Peyer's patch (tissue), 4 donors: ENCODE data around the gene DNAJB12. TPM values are rescaled to one million over a fixed set of nuclear protein-coding genes. Genes with fewer than 3 reads are reported as not detected.

ENCODE experiments used
- DNase-seq, 3 donors: peaks; one replicate each; pipeline ENCODE4 v3.0.0-alpha.2; 2017 to 2019
- H3K27ac ChIP-seq, 4 donors: fragments of 200-600 bp; sonication (generic); one replicate each; pipeline ENCODE4 v1.5.1; 2016 to 2019
- H3K27me3 ChIP-seq, 2 donors: fragments of 200-600 bp; sonication (generic); one replicate each; pipeline ENCODE4 v1.5.1; 2019
- H3K36me3 ChIP-seq, 3 donors: fragments of 200-600 bp; sonication (generic); one replicate each; pipeline ENCODE4 v1.5.1; 2016 to 2019
- H3K4me1 ChIP-seq, 4 donors: fragments of 200-600 bp; sonication (generic); one replicate each; pipeline ENCODE4 v1.5.1; 2016 to 2019
- H3K4me3 ChIP-seq, 4 donors: fragments of 200-600 bp; sonication (generic); 1 replicate in 3 of 4; 2 replicates in 1 of 4; pipeline ENCODE4 v1.5.1; 2016 to 2019; ENCODE audit warnings: mild to moderate bottlenecking in 1 of 4
- H3K9me3 ChIP-seq, 4 donors: fragments of 200-600 bp; sonication (generic); one replicate each; pipeline ENCODE4 v1.5.1; 2016 to 2019; ENCODE audit warnings: mild to moderate bottlenecking in 1 of 4
- POLR2A ChIP-seq, 2 donors: fragments of 450-650 bp; IDR thresholded peaks; one replicate each; pipeline ENCODE4 v1.5.1; 2017; ENCODE audit warnings: antibody characterized with exemption in 2 of 2, mild to moderate bottlenecking in 2 of 2, moderate library complexity in 2 of 2
- total RNA-seq, 4 donors: library from RNA; depleted of rRNA; stranded (reverse); fragments of >200 nt; gene quantifications; one replicate each; pipeline ENCODE4 v1.1.0, GENCODE V29; 2016
- TF ChIP-seq, protein P1 (sequence below), 6 experiments: fragments of 450-650 bp in 4 of 6; fragments of 200-600 bp in 2 of 6; sonication (generic) in 1 of 6; IDR thresholded peaks; one replicate each; pipeline ENCODE4 v1.5.1; 2017 to 2019; ENCODE audit warnings: antibody characterized with exemption in 6 of 6, mild to moderate bottlenecking in 3 of 6, moderate library complexity in 1 of 6

The DNAJB12 gene
- total RNA-seq, 4 donors from 2014 or later: 33.0 to 54.1 (median 47.2) TPM

DNA sequence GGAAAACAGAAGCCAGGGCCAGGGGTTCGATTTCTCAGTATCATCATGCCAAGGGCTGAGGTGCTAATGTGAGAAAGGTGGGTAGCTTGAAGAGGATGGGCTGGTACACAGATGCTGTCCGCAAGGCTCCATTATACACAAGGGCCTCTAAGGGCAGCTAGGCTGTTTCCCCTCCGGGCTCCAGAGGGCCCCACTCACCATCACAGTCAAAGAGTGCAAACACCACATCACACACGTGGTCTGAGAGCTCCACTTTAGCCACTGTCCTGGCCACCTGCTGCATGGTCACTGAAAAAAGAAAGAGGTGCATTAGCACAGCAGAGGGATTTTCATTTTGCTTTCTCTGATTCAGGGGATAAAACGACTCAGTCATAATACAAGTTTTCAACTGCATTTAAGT, 20.9 kb upstream of the DNAJB12 start:
- Histone ChIP-seq H3K36me3 (peaks cover 0 to 12% (median 0%) of the 10 kb centered on the region in 3 donors), H3K27ac (no peak overlapping the region), H3K4me3 (no peak overlapping the region), H3K27me3 (no peaks in the 10 kb centered on the region), H3K4me1 (no peaks in the 10 kb centered on the region), H3K9me3 (no peaks in the 10 kb centered on the region)
- TF ChIP-seq, protein P1, sequence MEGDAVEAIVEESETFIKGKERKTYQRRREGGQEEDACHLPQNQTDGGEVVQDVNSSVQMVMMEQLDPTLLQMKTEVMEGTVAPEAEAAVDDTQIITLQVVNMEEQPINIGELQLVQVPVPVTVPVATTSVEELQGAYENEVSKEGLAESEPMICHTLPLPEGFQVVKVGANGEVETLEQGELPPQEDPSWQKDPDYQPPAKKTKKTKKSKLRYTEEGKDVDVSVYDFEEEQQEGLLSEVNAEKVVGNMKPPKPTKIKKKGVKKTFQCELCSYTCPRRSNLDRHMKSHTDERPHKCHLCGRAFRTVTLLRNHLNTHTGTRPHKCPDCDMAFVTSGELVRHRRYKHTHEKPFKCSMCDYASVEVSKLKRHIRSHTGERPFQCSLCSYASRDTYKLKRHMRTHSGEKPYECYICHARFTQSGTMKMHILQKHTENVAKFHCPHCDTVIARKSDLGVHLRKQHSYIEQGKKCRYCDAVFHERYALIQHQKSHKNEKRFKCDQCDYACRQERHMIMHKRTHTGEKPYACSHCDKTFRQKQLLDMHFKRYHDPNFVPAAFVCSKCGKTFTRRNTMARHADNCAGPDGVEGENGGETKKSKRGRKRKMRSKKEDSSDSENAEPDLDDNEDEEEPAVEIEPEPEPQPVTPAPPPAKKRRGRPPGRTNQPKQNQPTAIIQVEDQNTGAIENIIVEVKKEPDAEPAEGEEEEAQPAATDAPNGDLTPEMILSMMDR (IDR thresholded peaks at IDR 0.05): no peak
- no peak for TF ChIP-seq POLR2A (IDR thresholded peaks at IDR 0.05)
- no peak for DNase-seq

DNA sequence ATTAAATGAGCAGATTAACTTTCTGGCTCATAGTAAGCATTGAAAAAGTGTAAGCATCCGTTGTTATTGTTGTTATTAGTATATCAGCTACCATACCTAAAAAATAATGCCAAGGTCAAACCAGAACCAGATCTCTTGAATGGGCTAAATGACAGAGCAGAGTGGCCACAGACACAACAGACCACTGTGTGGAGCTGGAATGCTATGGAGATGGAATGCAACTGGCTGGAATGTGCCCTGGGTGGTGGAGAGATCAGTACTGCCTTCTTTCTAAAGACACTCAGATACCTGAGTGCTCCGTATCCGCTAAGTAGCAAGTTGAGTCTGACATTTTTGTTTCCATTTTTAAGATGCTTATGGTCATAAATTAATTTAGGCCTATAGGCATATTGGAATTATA, 20.5 kb upstream of the DNAJB12 start:
- no peak for DNase-seq
- H3K27me3 ChIP-seq: no peaks in the 10 kb centered on the region
- peaks cover 0 to 12% (median 0%) of the 10 kb centered on the region in 3 donors for H3K36me3 ChIP-seq
- H3K9me3 ChIP-seq: no peaks in the 10 kb centered on the region
- H3K27ac ChIP-seq: no peak overlapping the region
- no peak overlapping the region for H3K4me3 ChIP-seq
- TF ChIP-seq, protein P1 (IDR thresholded peaks at IDR 0.05): no peak
- TF ChIP-seq POLR2A (IDR thresholded peaks at IDR 0.05): no peak
- H3K4me1 ChIP-seq: no peaks in the 10 kb centered on the region

DNA sequence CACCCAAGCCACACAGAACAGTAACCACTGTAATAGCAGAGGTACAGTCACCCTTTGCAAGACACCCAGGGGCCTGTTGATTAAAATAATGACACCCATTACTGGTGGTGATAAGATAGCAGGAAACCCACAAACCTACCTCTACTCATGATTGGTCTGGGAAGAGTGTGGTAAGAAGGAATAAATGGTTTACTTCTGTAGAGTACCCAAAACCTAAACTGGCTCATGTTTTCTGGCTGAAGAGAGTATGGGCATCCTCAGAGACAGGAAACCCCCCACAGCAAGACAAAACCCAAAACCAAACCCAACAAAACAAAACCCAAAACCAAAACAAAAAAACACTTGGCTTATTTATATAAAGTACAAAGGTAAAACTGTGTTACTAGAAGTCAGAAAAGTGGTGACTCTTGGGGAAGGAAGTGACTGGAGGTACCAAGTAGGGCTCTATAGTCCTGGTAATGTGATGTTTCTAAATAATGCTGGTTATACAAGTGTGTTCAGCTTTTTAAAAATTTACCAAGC, 15.5 kb upstream of the DNAJB12 start:
- H3K36me3 ChIP-seq: peaks cover 0 to 14% (median 0%) of the 10 kb centered on the region in 3 donors
- no peaks in the 10 kb centered on the region for H3K27me3 ChIP-seq
- no peak overlapping the region for H3K27ac ChIP-seq
- TF ChIP-seq POLR2A (IDR thresholded peaks at IDR 0.05): no peak
- TF ChIP-seq, protein P1 (IDR thresholded peaks at IDR 0.05): no peak
- H3K4me1 ChIP-seq: no peaks in the 10 kb centered on the region
- H3K4me3 ChIP-seq: no peak overlapping the region
- DNase-seq: no peak
- no peaks in the 10 kb centered on the region for H3K9me3 ChIP-seq

DNA sequence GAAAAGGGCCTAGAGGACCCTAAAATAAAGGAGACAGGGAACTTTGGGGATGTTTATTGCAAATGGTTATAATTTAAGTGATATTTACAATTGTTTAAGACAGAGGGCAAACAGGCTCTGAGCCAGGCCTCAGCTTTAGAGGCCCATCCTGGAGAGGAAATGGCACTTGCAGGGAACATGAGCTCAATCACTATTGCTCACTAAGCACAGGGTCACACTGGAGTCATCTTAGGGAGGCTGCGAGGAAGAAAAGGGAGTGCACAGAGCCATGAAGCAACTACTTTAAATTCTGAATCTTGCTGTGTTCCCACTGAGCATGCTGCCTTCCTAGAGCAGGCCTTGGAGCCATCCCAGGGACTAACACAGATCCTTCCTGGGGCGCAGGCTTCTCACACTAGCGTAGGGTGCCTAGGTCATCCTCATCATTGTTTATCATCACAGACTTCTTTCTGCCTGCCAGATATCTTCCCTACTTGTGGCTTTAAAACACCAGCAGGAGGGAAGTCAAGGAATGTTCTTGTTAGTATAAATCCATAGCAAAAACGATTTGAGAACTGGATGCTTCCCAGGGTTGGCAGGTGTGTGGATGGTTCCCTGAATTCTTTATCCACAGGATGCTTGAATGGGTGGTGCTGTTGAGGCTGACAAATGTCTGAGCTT, 12.7 kb upstream of the DNAJB12 start:
- Histone ChIP-seq H3K27me3 (no peaks in the 10 kb centered on the region), H3K9me3 (no peaks in the 10 kb centered on the region), H3K4me1 (peaks cover 0 to 9% (median 4%) of the 10 kb centered on the region in 4 donors), H3K36me3 (peaks cover 0 to 10% (median 0%) of the 10 kb centered on the region in 3 donors), H3K4me3 (no peak overlapping the region), H3K27ac (no peak overlapping the region)
- DNase-seq: no peak
- TF ChIP-seq, protein P1 (IDR thresholded peaks at IDR 0.05): no peak
- no peak for TF ChIP-seq POLR2A (IDR thresholded peaks at IDR 0.05)

DNA sequence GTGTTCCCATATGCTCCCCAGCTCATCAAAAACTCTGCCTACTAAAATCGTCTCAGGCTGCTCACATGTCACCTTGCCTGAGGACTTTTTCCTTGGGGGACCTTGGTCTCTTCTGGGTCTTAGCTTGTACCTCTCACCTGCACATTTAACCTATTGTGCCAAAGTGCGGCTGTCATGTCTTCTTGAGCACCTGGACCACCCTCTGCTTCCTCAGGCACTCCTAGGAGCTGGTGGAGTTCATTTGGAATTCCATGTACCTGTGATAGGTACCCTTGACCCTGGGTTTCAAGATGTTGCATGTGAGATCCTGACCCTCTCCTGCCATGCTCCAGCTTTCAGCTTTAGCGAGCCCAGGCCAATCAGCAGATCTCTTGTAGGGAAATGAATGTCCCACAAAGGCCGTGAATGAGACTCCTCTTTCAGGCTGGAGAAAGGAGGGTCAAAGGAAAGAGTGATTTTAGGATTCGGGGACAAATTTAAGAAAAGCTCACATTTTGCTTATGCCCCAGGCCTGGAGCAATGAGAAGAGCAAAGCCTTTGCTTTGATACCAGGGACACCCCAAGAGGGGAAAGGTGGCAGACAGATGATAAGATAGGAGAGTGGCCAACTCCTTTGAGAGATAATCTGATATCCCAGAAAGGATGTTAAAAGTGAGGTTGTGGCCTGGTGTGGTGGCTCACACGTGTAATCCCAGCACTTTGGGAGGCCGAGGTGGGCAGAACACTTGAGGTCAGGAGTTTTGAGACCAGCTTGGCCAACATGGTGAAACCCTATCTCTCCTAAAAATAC, 10.6 kb upstream of the DNAJB12 start:
- no peak for DNase-seq
- TF ChIP-seq POLR2A (IDR thresholded peaks at IDR 0.05): no peak
- TF ChIP-seq, protein P1 (IDR thresholded peaks at IDR 0.05): no peak
- no peaks in the 10 kb centered on the region for H3K9me3 ChIP-seq
- peaks cover 0 to 10% (median 0%) of the 10 kb centered on the region in 3 donors for H3K36me3 ChIP-seq
- H3K27ac ChIP-seq: no peak overlapping the region
- H3K27me3 ChIP-seq: no peaks in the 10 kb centered on the region
- H3K4me3 ChIP-seq: no peak overlapping the region
- H3K4me1 ChIP-seq: peaks cover 0 to 9% (median 4%) of the 10 kb centered on the region in 4 donors
